T-helper 1 cell treated with Interleukin-12 subunit alpha and Interleukin-12 subunit beta and Interleukin-4 antibody, amounts not matched to agents 30 μg/mL and 1 μg/mL, for 36 hours (primary cell): ENCODE results near the gene PLEKHA5.
"Not testable (repeated sequence)": the region's sequence is repeated elsewhere in the genome, so short reads cannot be mapped to it uniquely, and the experiment has no call there.

Experiments
- H3K27ac Mint-ChIP-seq: one replicate; pipeline ENCODE4 v1.8.0; 2021; ENCODE audit warnings: mild to moderate bottlenecking, mixed read lengths
- H3K27me3 Mint-ChIP-seq: one replicate; pipeline ENCODE4 v1.8.0; 2021; ENCODE audit warnings: low read depth, mixed read lengths
- H3K36me3 Mint-ChIP-seq: one replicate; pipeline ENCODE4 v1.8.0; 2021; ENCODE audit warnings: low read depth, mixed read lengths
- H3K4me1 Mint-ChIP-seq: one replicate; pipeline ENCODE4 v1.8.0; 2021; ENCODE audit warnings: low read depth, mixed read lengths
- H3K4me3 Mint-ChIP-seq: one replicate; pipeline ENCODE4 v1.8.0; 2021; ENCODE audit warnings: mild to moderate bottlenecking, moderate library complexity, mixed read lengths
- H3K9me3 Mint-ChIP-seq: one replicate; pipeline ENCODE4 v1.8.0; 2021; ENCODE audit warnings: mixed read lengths

Gene PLEKHA5

DNA sequence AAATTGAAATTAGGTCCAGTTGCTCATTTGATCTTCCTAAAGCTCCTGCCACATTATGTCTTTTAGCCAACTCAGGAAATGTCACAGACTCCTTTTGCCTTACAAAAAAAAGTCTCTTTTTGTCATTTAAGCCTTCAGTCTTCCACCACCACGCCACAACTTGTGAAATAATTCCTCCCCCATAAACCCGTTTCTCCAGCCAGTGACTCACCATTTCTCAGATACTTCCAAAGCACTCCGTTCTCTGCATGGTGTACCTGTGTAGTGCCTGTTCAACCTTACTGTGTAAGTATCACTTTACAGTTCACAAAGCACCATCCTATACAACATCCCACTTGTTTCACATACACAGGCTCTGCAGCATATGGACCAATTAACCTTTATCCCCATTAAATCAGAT is 170.2 kb downstream of the PLEKHA5 start:
- no peaks in the 10 kb centered on the region for H3K27me3 Mint-ChIP-seq
- H3K4me1 Mint-ChIP-seq: no peaks in the 10 kb centered on the region
- H3K9me3 Mint-ChIP-seq: no peaks in the 10 kb centered on the region
- H3K36me3 Mint-ChIP-seq: no peaks in the 10 kb centered on the region
- no peak overlapping the region for H3K4me3 Mint-ChIP-seq
- H3K27ac Mint-ChIP-seq: no peak overlapping the region

DNA sequence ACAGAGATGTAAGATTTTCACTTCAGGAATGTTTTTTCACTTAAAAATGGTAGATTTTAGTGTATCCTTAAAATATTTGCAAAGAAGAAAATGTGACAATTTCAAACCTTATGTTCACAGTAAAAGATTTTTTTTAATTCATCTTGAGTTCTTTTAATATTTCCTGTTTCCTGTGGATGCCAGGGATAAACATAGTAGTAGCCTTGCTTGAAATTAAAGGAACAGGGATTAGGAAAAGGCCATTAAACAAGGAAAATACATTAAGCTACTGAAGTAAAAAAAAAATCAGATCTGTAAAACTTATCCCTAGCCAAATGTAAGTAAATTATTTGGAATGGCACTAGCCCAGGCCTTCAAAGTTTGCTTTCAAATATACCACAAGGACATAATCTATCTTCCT is 171.7 kb downstream of the PLEKHA5 start:
- Mint-ChIP-seq H3K4me3 (no peak overlapping the region), H3K4me1 (no peaks in the 10 kb centered on the region), H3K27ac (no peak overlapping the region), H3K9me3 (no peaks in the 10 kb centered on the region), H3K36me3 (no peaks in the 10 kb centered on the region), H3K27me3 (no peaks in the 10 kb centered on the region)

DNA sequence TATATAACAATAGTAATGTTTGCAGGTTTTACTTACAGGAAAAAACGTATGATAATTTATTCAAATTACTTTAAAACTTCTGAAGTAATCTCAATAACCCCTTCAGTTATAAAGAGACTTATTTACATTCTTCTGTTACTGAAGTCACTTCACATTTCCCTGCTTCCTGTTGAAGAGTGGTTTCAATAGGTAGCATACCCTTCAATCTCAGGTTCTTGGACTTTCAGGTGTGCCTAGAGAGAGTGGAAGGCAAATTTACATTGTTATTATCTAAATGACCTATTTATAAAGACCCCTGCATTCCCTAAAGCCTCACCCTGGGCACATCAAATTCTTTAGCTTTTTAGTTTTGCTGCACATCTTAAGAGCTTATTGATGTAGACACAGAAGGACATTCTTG is 172.2 kb downstream of the PLEKHA5 start:
- Mint-ChIP-seq H3K4me1 (no peaks in the 10 kb centered on the region), H3K36me3 (no peaks in the 10 kb centered on the region), H3K27me3 (no peaks in the 10 kb centered on the region), H3K27ac (no peak overlapping the region), H3K9me3 (no peaks in the 10 kb centered on the region), H3K4me3 (no peak overlapping the region)

DNA sequence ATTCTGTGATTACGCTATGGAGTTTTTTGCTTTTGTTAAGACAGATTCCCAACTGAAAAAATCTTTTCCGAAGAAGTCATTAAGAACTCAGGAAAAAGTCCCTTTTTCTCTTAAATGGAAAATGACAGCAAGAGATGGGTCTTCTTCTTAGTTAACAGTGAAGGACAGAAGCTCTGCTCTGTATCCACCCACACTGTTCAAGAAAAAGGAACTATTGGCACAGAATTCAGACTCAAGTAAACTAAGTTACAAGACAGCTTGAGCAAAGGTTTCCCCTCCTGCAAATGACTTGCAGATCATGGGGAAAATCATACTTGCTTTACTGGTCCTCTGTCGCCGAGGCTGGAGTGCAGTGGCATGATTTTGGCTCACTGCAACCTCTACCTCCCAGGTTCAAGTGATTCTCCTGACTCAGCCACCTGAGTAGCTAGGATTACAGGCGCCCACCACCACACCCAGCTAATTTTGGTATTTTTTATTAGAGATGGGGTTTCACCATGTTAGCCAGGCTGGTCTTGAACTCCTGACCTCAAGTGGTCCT is 172.6 kb downstream of the PLEKHA5 start:
- Mint-ChIP-seq H3K27ac (no peak overlapping the region), H3K4me3 (no peak overlapping the region), H3K4me1 (no peaks in the 10 kb centered on the region), H3K27me3 (no peaks in the 10 kb centered on the region), H3K36me3 (no peaks in the 10 kb centered on the region), H3K9me3 (no peaks in the 10 kb centered on the region)

DNA sequence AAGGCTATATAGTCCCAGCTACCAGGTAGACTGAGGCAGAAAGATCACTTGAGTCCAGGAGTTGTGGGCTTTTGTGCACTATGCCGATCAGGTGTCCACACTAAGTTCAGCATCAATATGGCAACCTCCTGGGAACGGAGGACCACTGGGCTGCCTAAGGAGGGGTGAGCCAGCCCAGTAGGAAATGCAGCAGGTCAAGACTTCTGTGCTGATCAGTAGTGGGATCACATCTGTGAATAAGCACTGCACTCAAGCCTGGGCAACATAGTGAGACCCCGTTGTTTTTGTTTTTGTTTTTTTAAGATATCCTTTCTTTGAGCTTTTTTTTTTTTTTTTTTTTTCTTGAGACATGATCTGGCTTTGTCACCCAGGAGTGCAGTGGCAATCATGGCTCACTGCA is 174.0 kb downstream of the PLEKHA5 start:
- Mint-ChIP-seq H3K9me3 (no peaks in the 10 kb centered on the region), H3K27ac (no peak overlapping the region), H3K4me3 (no peak overlapping the region), H3K27me3 (no peaks in the 10 kb centered on the region), H3K36me3 (no peaks in the 10 kb centered on the region), H3K4me1 (no peaks in the 10 kb centered on the region)

DNA sequence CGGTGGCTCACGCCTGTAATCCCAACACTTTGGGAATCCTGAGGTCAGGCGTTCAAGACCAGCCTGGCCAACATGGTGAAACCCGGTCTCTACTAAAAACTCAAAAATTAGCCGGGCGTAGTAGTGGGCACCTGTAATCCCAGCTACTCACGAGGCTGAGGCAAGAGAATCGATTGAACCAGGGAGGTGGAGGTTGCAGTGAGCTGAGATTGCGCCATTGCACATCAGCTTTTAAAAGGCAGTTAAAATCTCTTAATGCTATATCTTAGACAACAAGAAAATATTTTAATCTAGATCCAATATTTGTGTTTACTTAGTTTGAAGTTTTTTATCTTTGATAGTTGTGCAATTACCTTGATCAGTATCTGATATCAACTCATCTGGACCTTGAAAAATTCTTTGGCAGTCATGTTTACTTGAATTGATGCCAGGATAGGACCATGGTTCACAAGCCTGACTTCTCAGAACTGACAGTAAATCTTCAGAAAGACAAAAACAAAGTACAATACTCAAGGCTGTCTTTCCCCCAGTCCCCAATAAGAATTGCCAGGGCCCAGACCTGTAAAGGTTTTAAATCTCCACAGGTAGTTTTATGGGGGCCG is 174.7 kb downstream of the PLEKHA5 start:
- Mint-ChIP-seq H3K36me3 (no peaks in the 10 kb centered on the region), H3K4me3 (no peak overlapping the region), H3K27ac (no peak overlapping the region), H3K4me1 (no peaks in the 10 kb centered on the region), H3K27me3 (no peaks in the 10 kb centered on the region), H3K9me3 (no peaks in the 10 kb centered on the region)

DNA sequence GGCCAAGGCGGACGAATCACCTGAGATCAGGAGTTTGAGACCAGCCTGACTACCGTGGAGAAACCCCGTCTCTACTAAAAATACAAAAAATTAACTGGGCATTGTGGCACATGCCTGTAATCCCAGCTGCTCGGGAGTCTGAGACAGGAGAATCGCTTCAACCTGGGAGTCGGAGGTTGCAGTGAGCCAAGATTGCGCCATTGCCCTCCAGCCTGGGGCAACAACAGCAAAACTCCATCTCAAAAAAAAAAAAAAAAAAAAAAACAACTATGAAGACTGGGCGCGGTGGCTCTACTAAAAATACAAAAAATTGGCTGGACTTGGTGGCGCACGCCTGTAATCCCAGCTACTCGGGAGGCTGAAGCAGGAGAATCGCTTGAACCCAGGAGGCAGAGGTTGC is 176.1 kb downstream of the PLEKHA5 start:
- not testable (repeated sequence) for H3K4me3 Mint-ChIP-seq, H3K9me3 Mint-ChIP-seq, H3K27me3 Mint-ChIP-seq, H3K4me1 Mint-ChIP-seq, H3K36me3 Mint-ChIP-seq, H3K27ac Mint-ChIP-seq

DNA sequence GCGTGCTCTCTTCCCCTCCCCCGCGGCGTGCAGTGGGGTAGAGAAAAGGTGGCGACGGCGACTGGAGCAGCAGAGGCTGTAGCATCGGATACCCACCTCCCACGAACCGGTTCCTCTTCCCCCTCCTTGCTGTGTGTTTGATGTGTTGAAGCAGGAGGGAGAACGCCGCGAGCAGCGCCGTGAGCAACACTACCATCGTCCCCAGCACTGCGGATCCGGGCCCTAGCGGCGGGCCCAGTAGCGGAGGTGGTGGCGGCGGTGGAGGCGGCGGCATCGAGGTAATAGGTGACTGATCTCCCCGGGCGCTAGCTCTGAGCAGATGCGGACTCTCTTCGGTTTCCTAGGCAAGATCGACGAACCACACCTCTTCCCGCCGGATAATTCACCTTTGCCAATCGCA is 176.8 kb downstream of the PLEKHA5 start:
- Mint-ChIP-seq H3K27me3 (no peaks in the 10 kb centered on the region), H3K4me3 (no peak overlapping the region), H3K36me3 (no peaks in the 10 kb centered on the region), H3K9me3 (no peaks in the 10 kb centered on the region), H3K4me1 (no peaks in the 10 kb centered on the region), H3K27ac (no peak overlapping the region)

DNA sequence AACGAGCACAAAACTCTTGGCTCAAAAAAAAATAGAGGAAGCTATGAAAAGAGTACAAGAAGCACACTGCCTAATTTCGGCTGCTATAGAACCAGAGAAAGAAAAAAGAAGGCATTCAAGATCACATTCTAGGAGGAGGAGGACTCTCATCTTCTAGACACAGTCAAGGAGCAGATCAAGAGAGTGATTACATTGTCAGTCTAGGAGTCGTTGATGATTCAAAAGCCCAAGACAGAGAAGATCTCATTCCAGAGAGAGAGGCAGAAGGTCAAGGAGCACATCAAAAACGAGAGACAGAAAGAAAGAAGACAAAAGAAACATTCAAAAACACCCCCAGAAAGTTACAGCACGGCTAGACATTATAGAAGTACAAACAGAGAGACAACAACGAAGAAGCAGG is 177.9 kb downstream of the PLEKHA5 start:
- Mint-ChIP-seq H3K4me1 (peaks cover under 1% of the 10 kb centered on the region), H3K4me3 (no peak overlapping the region), H3K27me3 (no peaks in the 10 kb centered on the region), H3K9me3 (no peaks in the 10 kb centered on the region), H3K27ac (no peak overlapping the region), H3K36me3 (no peaks in the 10 kb centered on the region)

DNA sequence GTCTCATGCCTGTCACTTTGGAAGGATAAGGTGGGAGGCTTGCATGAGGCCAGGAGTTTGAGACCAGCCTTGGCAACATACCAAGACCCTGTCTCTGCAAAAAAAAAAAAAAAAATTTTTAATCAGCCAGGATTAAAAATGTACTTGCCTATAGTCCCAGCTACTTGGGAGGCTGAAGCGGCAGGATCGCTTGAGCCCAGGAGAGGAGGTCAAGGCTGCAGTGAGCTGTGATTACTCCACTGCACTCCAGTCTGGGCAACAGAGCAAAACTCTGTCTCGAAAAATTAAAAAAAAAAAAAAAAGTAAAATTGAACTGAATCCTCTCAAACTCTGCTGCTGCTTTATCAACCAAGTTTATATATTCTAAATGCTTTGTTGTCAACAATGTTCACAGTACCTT is 181.6 kb downstream of the PLEKHA5 start:
- Mint-ChIP-seq H3K9me3 (no peaks in the 10 kb centered on the region), H3K36me3 (no peaks in the 10 kb centered on the region), H3K27me3 (no peaks in the 10 kb centered on the region), H3K4me1 (peaks cover 4% of the 10 kb centered on the region), H3K4me3 (no peak overlapping the region), H3K27ac (no peak overlapping the region)

DNA sequence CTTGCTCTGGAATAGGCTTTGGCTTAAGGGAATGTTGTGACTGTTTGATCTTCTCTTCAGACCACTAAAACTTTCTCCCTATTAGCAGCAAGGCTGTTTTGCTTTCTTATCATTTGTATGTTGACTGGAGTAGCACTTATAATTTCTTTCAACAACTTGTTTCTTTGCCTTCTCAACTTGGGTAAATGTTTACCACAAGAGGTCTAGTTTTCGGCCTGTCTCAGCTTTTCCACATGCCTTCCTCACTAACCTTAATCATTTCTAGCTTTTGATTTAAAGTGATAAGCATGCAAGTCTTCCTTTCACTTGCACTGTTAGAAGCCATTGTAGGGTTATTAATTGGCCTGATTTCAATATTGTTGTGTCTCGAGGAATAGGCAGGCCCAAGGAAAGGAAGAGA is 183.1 kb downstream of the PLEKHA5 start:
- Mint-ChIP-seq H3K4me1 (peaks cover 4% of the 10 kb centered on the region), H3K27ac (no peak overlapping the region), H3K36me3 (no peaks in the 10 kb centered on the region), H3K4me3 (no peak overlapping the region), H3K9me3 (no peaks in the 10 kb centered on the region), H3K27me3 (no peaks in the 10 kb centered on the region)

DNA sequence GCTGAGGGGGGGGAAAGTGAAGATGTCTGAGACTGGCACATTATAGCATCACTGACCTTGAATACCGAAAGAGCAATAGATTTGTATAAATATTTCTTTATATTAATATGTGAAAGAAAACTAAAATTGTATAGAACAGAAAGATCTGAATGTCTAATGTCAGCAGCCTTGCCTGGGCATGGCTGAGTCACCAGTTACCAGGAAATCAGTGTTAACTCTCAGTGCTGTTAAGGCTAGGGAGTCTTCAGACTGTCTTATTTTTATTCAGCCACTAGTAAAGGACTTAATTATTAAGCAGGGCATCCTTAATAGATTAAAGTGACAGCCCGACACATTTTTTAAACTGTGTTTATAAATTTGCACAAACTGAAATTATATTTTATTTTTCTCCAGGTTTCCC is 186.9 kb downstream of the PLEKHA5 start:
- Mint-ChIP-seq H3K27me3 (no peaks in the 10 kb centered on the region), H3K4me3 (no peak overlapping the region), H3K9me3 (no peaks in the 10 kb centered on the region), H3K36me3 (no peaks in the 10 kb centered on the region), H3K4me1 (peaks cover 4% of the 10 kb centered on the region), H3K27ac (no peak overlapping the region)

DNA sequence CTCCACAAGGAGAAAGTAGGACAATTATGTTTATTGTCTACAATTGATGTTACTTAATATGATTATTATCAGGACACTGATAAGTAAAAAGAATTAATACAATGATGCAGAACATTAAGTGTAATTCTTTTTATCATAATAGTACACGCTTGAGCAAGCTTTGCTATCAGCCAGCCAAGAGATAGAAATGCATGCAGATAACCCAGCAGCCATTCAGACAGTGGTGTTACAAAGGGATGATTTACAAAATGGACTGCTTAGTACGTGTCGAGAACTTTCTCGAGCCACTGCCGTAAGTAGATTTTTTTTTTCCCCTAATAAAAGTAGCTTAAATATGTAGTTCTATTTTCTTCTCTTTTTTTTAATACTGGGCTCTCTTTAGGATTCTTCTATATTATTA is 192.8 kb downstream of the PLEKHA5 start:
- Mint-ChIP-seq H3K4me1 (no peaks in the 10 kb centered on the region), H3K27me3 (no peaks in the 10 kb centered on the region), H3K4me3 (no peak overlapping the region), H3K9me3 (no peaks in the 10 kb centered on the region), H3K36me3 (no peaks in the 10 kb centered on the region), H3K27ac (no peak overlapping the region)

DNA sequence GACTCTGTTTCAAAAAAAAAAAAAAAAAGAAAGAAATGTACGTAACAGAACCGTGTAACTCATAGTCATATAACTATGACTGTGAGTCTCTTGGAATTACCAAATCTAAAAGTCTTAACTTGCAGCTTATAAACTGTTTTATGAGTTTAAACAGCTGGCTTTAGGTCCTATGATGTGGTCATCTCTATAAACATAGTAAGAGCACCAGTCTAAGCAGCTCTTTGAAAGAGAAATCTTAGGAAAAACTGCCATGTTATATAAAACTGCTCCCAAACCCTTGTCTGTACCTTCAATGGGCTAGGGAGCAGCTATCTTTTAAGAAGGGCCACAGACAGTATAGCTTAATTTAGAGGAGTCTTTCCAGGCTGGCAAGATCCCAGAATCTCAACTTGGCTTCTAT is 194.3 kb downstream of the PLEKHA5 start:
- Mint-ChIP-seq H3K27me3 (no peaks in the 10 kb centered on the region), H3K36me3 (no peaks in the 10 kb centered on the region), H3K4me1 (no peaks in the 10 kb centered on the region), H3K4me3 (no peak overlapping the region), H3K9me3 (no peaks in the 10 kb centered on the region), H3K27ac (no peak overlapping the region)

DNA sequence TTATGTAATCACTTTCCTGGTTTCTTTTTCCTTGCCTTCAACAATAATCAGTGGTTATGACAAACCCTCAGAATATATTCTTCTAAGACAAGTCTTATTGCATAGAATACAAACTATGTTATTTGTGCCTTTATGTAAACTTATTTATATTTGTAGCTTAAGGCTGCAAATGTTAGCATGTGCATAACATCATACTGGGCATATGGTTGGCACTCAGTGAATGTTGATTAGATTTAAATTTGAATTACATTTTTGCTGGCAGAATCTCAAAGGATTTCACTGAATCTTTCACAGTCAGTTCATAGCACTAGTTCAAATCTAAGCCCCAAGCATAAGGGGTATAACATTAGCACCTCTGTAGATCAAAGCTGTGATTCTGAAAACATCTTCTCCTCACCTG is 196.6 kb downstream of the PLEKHA5 start:
- Mint-ChIP-seq H3K36me3 (no peaks in the 10 kb centered on the region), H3K9me3 (no peaks in the 10 kb centered on the region), H3K4me3 (no peak overlapping the region), H3K27me3 (no peaks in the 10 kb centered on the region), H3K4me1 (no peaks in the 10 kb centered on the region), H3K27ac (no peak overlapping the region)

DNA sequence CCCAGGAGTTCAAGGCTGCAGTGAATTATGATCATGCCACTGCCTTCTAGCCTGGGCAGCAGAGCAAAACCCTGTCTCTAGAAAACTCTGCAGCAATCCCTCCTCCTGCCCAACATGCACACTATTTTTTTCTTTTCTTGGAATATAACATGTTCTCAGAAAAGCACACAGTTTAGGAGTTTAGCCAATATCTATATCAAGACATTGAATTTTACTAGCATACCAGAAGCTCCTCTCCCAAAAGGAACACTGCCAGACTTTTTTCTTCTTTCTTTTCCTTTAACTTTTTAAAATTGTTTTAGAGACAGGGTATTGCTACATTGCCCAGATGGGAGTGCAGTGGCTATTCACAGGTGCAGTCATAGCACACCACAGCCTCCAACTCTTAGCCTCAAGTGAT is 202.7 kb downstream of the PLEKHA5 start:
- Mint-ChIP-seq H3K36me3 (no peaks in the 10 kb centered on the region), H3K27me3 (no peaks in the 10 kb centered on the region), H3K27ac (no peak overlapping the region), H3K4me3 (no peak overlapping the region), H3K4me1 (no peaks in the 10 kb centered on the region), H3K9me3 (no peaks in the 10 kb centered on the region)
